ENCODE data around the gene WNT7A. TPM values are rescaled to one million over a fixed set of nuclear protein-coding genes. Genes with fewer than 3 reads are reported as not detected.

WNT7A gene
- polyA plus RNA-seq, 1 of the 3 experiments (the other 2 are of a cell fraction): not detected

GRCh38 chr3:13881536-13882410, 1.9 kb upstream of the WNT7A start:
- CTCF ChIA-PET: interaction anchor here (0.6 to 18.8 kb wide), 41 partner anchors 9 to 778 kb away, joined by 3 to 979 read pairs (median 6); no protein-coding TSS in a partner anchor
- Histone ChIP-seq H3K4me1 (ENCODE audit: control insufficient read depth in 1 of 2, insufficient read depth in 2 of 2, low read depth in 1 of 2, low read length in 1 of 2) (peaks cover 0 to 16% of the 10 kb centered on the region in 2 experiments; a peak in 1 of 4 replicates), H4K20me1 (ENCODE audit: insufficient read depth) (no peaks in the 10 kb centered on the region), H3K79me2 (ENCODE audit: insufficient read depth) (no peaks in the 10 kb centered on the region), H3F3A (replicated peaks; ENCODE audit: insufficient read depth) (no peaks in the 10 kb centered on the region), H3K4me3 (ENCODE audit: low read depth in 2 of 2, low read length in 1 of 2) (no peak overlapping the region), H3K9me2 (no peaks in the 10 kb centered on the region), H3K4me2 (no peak overlapping the region), H3K36me3 (replicated peaks in 1 of 2; ENCODE audit: control insufficient read depth in 1 of 2, insufficient read depth in 2 of 2, low read length in 1 of 2) (no peaks in the 10 kb centered on the region), H3K9me3 (no peaks in the 10 kb centered on the region), H3K27ac (ENCODE audit: low read depth in 2 of 2, low read length in 1 of 2) (no peak overlapping the region), H3K27me3 (ENCODE audit: insufficient read depth) (peaks cover 33% of the 10 kb centered on the region), H2AFZ (ENCODE audit: low read depth) (no peak overlapping the region), H3K9ac (no peak overlapping the region)
- DNase-seq: peak; percentile 5
- TF ChIP-seq MXI1 (IDR thresholded peaks at IDR 0.05; ENCODE audit: low read depth, low read length) (no peak), TCF12 (IDR thresholded peaks at IDR 0.05) (no peak), SIN3A (IDR thresholded peaks at IDR 0.05; ENCODE audit: borderline replicate concordance, low read depth, low read length) (no peak), FOSL2 (IDR thresholded peaks at IDR 0.05; ENCODE audit: borderline replicate concordance, low read depth) (no peak), YY1 (IDR thresholded peaks at IDR 0.05; ENCODE audit: low read depth) (no peak), RCOR1 (IDR thresholded peaks at IDR 0.05; ENCODE audit: low read length) (no peak), NRF1 (IDR thresholded peaks at IDR 0.05; ENCODE audit: low read depth, low read length) (no peak), FOXJ3 (CRISPR knock-in tag; IDR thresholded peaks at IDR 0.05) (no peak), TEAD4 (IDR thresholded peaks at IDR 0.05; ENCODE audit: borderline replicate concordance, insufficient read depth) (no peak), USF2 (IDR thresholded peaks at IDR 0.05; ENCODE audit: borderline replicate concordance, low read depth, low read length) (no peak), RAD21 (IDR thresholded peaks at IDR 0.05; ENCODE audit: low read length) (no peak), MAX (IDR thresholded peaks at IDR 0.05; ENCODE audit: low read depth) (no peak), CHD2 (IDR thresholded peaks at IDR 0.05; ENCODE audit: low read length, partially characterized antibody) (no peak), NFIC (IDR thresholded peaks at IDR 0.05; ENCODE audit: borderline replicate concordance) (no peak), EZH2phosphoT487 (IDR thresholded peaks at IDR 0.05; ENCODE audit: borderline replicate concordance, low read depth) (no peak)
- WGBS (ENCODE audit: low lambda C conversion rate): 61% methylated on average over 7 of the region's 7 CpGs
- POLR2A ChIA-PET: no interaction called here

- Histone ChIP-seq H3K4me3 (ENCODE audit: low read depth in 2 of 2, low read length in 1 of 2) (peak overlapping the region in 1 of 2 experiments; percentile 57; a peak in 2 of 4 replicates), H3K4me1 (ENCODE audit: control insufficient read depth in 1 of 2, insufficient read depth in 2 of 2, low read depth in 1 of 2, low read length in 1 of 2) (peaks cover 0 to 16% of the 10 kb centered on the region in 2 experiments; a peak in 1 of 4 replicates), H3K4me2 (no peak overlapping the region), H3K9me2 (no peaks in the 10 kb centered on the region), H4K20me1 (ENCODE audit: insufficient read depth) (no peaks in the 10 kb centered on the region), H3K27me3 (ENCODE audit: insufficient read depth) (peaks cover 34% of the 10 kb centered on the region), H3K79me2 (ENCODE audit: insufficient read depth) (no peaks in the 10 kb centered on the region), H3K9me3 (no peaks in the 10 kb centered on the region), H2AFZ (ENCODE audit: low read depth) (no peak overlapping the region), H3K9ac (no peak overlapping the region), H3F3A (replicated peaks; ENCODE audit: insufficient read depth) (no peaks in the 10 kb centered on the region), H3K36me3 (replicated peaks in 1 of 2; ENCODE audit: control insufficient read depth in 1 of 2, insufficient read depth in 2 of 2, low read length in 1 of 2) (no peaks in the 10 kb centered on the region), H3K27ac (ENCODE audit: low read depth in 2 of 2, low read length in 1 of 2) (no peak overlapping the region)
- ChIA-PET POLR2A (no interaction called here), CTCF (interaction anchor here (0.5 to 18.8 kb wide), 77 partner anchors 10 to 1919 kb away, joined by 3 to 979 read pairs (median 4); no protein-coding TSS in a partner anchor)
- DNase-seq: no peak
- no peak for TF ChIP-seq USF1 (IDR thresholded peaks at IDR 0.05; ENCODE audit: borderline replicate concordance, low read depth)
- 0 out of 2 replicates have a peak, but pooled peaks have one; percentile 2 for TF ChIP-seq CTCF (IDR thresholded peaks at IDR 0.05)
- WGBS (ENCODE audit: low lambda C conversion rate): 36% methylated on average over 9 of the region's 15 CpGs
These were observed 913 bp upstream of the WNT7A start for GRCh38 chr3:13880811-13881156.

All from SK-N-SH (cell line).